ENCODE data around the gene NFATC2. TPM values are rescaled to one million over a fixed set of nuclear protein-coding genes. Genes with fewer than 3 reads are reported as not detected.

NFATC2 gene
- total and polyA plus RNA-seq, 7 donors = 1.4 to 16.9 (median 5.0) TPM

GRCh38 chr20:51444467-51444866 is 98.1 kb downstream of the NFATC2 start:
- TF ChIP-seq CTCF (IDR thresholded peaks at IDR 0.05) = no peak
- TF ChIP-seq POLR2AphosphoS5 (IDR thresholded peaks at IDR 0.05) = peak; percentile 77 to 96 (median 89)
- no peak for TF ChIP-seq POLR2A (IDR thresholded peaks at IDR 0.05)
- peak in 1 of 4 donors; percentile 63 for TF ChIP-seq EP300 (IDR thresholded peaks at IDR 0.05)
- H3K27me3 ChIP-seq = no peaks in the 10 kb centered on the region
- no peak overlapping the region for H3K4me3 ChIP-seq
- peak overlapping the region in 2 of 4 donors; percentile 26 to 53 for H3K27ac ChIP-seq
- H3K9me3 ChIP-seq = no peaks in the 10 kb centered on the region
- intact Hi-C loops (cut with DNase I) = no loop called here
- DNase-seq = peak; percentile 83
- 77 to 78% methylated on average over 9 of the region's 9 CpGs for WGBS, 2 donors
- peaks cover 0 to 58% (median 53%) of the 10 kb centered on the region in 4 donors for H3K4me1 ChIP-seq
- no peaks in the 10 kb centered on the region for H3K36me3 ChIP-seq

- Histone ChIP-seq H3K4me3 (no peak overlapping the region), H3K9me3 (no peaks in the 10 kb centered on the region), H3K4me1 (peaks cover 0 to 39% (median 34%) of the 10 kb centered on the region in 4 donors), H3K27ac (no peak overlapping the region), H3K36me3 (no peaks in the 10 kb centered on the region), H3K27me3 (no peaks in the 10 kb centered on the region)
- intact Hi-C loops (cut with DNase I) = no loop called here
- DNase-seq = no peak
- 94 to 96% methylated on average over 6 of the region's 6 CpGs for WGBS, 2 donors
- no peak for TF ChIP-seq POLR2A (IDR thresholded peaks at IDR 0.05)
- TF ChIP-seq POLR2AphosphoS5 (IDR thresholded peaks at IDR 0.05) = no peak
- TF ChIP-seq CTCF (IDR thresholded peaks at IDR 0.05) = no peak
- no peak for TF ChIP-seq EP300 (IDR thresholded peaks at IDR 0.05)
Measured at GRCh38 chr20:51442602-51443001, 99.9 kb downstream of the NFATC2 start.

GRCh38 chr20:51440589-51440988 is 101.9 kb downstream of the NFATC2 start:
- H3K4me3 ChIP-seq = no peak overlapping the region
- H3K27me3 ChIP-seq = no peaks in the 10 kb centered on the region
- WGBS, 2 donors = 66 to 79% methylated on average over 7 of the region's 7 CpGs
- intact Hi-C loops (cut with DNase I) = no loop called here
- no peak for TF ChIP-seq EP300 (IDR thresholded peaks at IDR 0.05)
- no peak for TF ChIP-seq CTCF (IDR thresholded peaks at IDR 0.05)
- no peak for TF ChIP-seq POLR2AphosphoS5 (IDR thresholded peaks at IDR 0.05)
- no peak for TF ChIP-seq POLR2A (IDR thresholded peaks at IDR 0.05)
- no peaks in the 10 kb centered on the region for H3K9me3 ChIP-seq
- peaks cover 0 to 19% (median 16%) of the 10 kb centered on the region in 4 donors for H3K4me1 ChIP-seq
- H3K27ac ChIP-seq = no peak overlapping the region
- DNase-seq = no peak
- H3K36me3 ChIP-seq = no peaks in the 10 kb centered on the region

- 94 to 96% methylated on average over 9 of the region's 9 CpGs for WGBS, 2 donors
- DNase-seq = no peak
- intact Hi-C loops (cut with DNase I) = no loop called here
- Histone ChIP-seq H3K36me3 (no peaks in the 10 kb centered on the region), H3K4me3 (no peak overlapping the region), H3K4me1 (peaks cover 0 to 6% (median 3%) of the 10 kb centered on the region in 4 donors), H3K27ac (no peak overlapping the region), H3K27me3 (no peaks in the 10 kb centered on the region), H3K9me3 (no peaks in the 10 kb centered on the region)
- no peak for TF ChIP-seq POLR2A (IDR thresholded peaks at IDR 0.05)
- TF ChIP-seq EP300 (IDR thresholded peaks at IDR 0.05) = no peak
- TF ChIP-seq POLR2AphosphoS5 (IDR thresholded peaks at IDR 0.05) = no peak
- TF ChIP-seq CTCF (IDR thresholded peaks at IDR 0.05) = no peak
Measured at GRCh38 chr20:51439160-51439689, 103.3 kb downstream of the NFATC2 start.

- Histone ChIP-seq H3K4me1 (no peaks in the 10 kb centered on the region), H3K4me3 (no peak overlapping the region), H3K27ac (no peak overlapping the region), H3K9me3 (no peaks in the 10 kb centered on the region), H3K27me3 (no peaks in the 10 kb centered on the region), H3K36me3 (no peaks in the 10 kb centered on the region)
- intact Hi-C loops (cut with DNase I) = no loop called here
- TF ChIP-seq POLR2A (IDR thresholded peaks at IDR 0.05) (no peak), EP300 (IDR thresholded peaks at IDR 0.05) (no peak), POLR2AphosphoS5 (IDR thresholded peaks at IDR 0.05) (no peak), CTCF (IDR thresholded peaks at IDR 0.05) (no peak)
- WGBS, 2 donors = 94 to 99% methylated on average over 2 of the region's 2 CpGs
- no peak for DNase-seq
Measured at GRCh38 chr20:51438136-51438535, 104.4 kb downstream of the NFATC2 start.
